Trophoblast cell (in vitro differentiated cells and primary cell): ENCODE measurements around the gene CYP4F22.
"Not testable (repeated sequence)": the region's sequence is repeated elsewhere in the genome, so short reads cannot be mapped to it uniquely, and the experiment has no call there.

Experiments used
- DNase-seq, 2 donors: peaks; one replicate each; pipeline ENCODE4 v3.0.0-alpha.2; 2016
- H2AFZ ChIP-seq: 2 replicates; pipeline ENCODE4 v1.6.1; 2013; ENCODE audit warnings: low read length, moderate library complexity, mild to moderate bottlenecking; ENCODE audit not compliant: insufficient read depth, poor library complexity
- H2AK5ac ChIP-seq: 2 replicates; pipeline ENCODE4 v1.6.1; 2013; ENCODE audit warnings: mild to moderate bottlenecking, low read length
- H2BK120ac ChIP-seq: 2 replicates; pipeline ENCODE4 v1.6.1; 2013; ENCODE audit warnings: low read length, mild to moderate bottlenecking, moderate library complexity; ENCODE audit not compliant: insufficient read depth, poor library complexity
- H2BK12ac ChIP-seq: 2 replicates; pipeline ENCODE4 v1.6.1; 2013; ENCODE audit warnings: mild to moderate bottlenecking, low read length, moderate library complexity
- H2BK5ac ChIP-seq: 2 replicates; pipeline ENCODE4 v1.6.1; 2013; ENCODE audit warnings: low read length, low read depth, moderate library complexity, mild to moderate bottlenecking; ENCODE audit not compliant: poor library complexity
- H3K14ac ChIP-seq: 2 replicates; pipeline ENCODE4 v1.6.1; 2013; ENCODE audit warnings: mild to moderate bottlenecking, low read length
- H3K18ac ChIP-seq: 2 replicates; pipeline ENCODE4 v1.6.1; 2013; ENCODE audit warnings: mild to moderate bottlenecking, low read length
- H3K23ac ChIP-seq: 2 replicates; pipeline ENCODE4 v1.6.1; 2013; ENCODE audit warnings: low read length
- H3K27ac ChIP-seq: 2 replicates; pipeline ENCODE4 v1.5.1; 2013; ENCODE audit warnings: low read depth, mild to moderate bottlenecking, inconsistent platforms, low read length, moderate library complexity
- H3K27me3 ChIP-seq: 2 replicates; pipeline ENCODE4 v1.6.1; 2013; ENCODE audit warnings: inconsistent platforms, mild to moderate bottlenecking, low read length, moderate library complexity; ENCODE audit not compliant: insufficient read depth
- H3K36me3 ChIP-seq, 2 experiments: 1 replicate in 1 of 2; 2 replicates in 1 of 2; pipeline ENCODE4 v1.6.1; 2013; ENCODE audit warnings: low read length in 2 of 2, mild to moderate bottlenecking in 2 of 2, moderate library complexity in 1 of 2; ENCODE audit not compliant: insufficient read depth in 2 of 2, control insufficient read depth in 1 of 2
- H3K4ac ChIP-seq: 2 replicates; pipeline ENCODE4 v1.6.1; 2013; ENCODE audit warnings: low read depth, mild to moderate bottlenecking, low read length, moderate library complexity
- H3K4me1 ChIP-seq, 2 experiments: 1 replicate in 1 of 2; 2 replicates in 1 of 2; pipeline ENCODE4 v1.6.1; 2013; ENCODE audit warnings: low read length in 2 of 2, mild to moderate bottlenecking in 2 of 2, moderate library complexity in 1 of 2; ENCODE audit not compliant: insufficient read depth in 2 of 2, control insufficient read depth in 1 of 2
- H3K4me2 ChIP-seq: 2 replicates; pipeline ENCODE4 v1.6.1; 2013; ENCODE audit warnings: inconsistent platforms, mild to moderate bottlenecking, low read length, moderate library complexity
- H3K4me3 ChIP-seq: 2 replicates; pipeline ENCODE4 v1.5.1; 2013; ENCODE audit warnings: mild to moderate bottlenecking, low read depth, low read length, inconsistent platforms
- H3K79me1 ChIP-seq: one replicate; pipeline ENCODE4 v1.6.1; 2013; ENCODE audit warnings: low read length
- H3K79me2 ChIP-seq: 2 replicates; pipeline ENCODE4 v1.6.1; 2013; ENCODE audit warnings: low read length, mild to moderate bottlenecking; ENCODE audit not compliant: control insufficient read depth, insufficient read depth, poor library complexity
- H3K9ac ChIP-seq: 2 replicates; pipeline ENCODE4 v1.6.1; 2013; ENCODE audit warnings: mild to moderate bottlenecking, low read length
- H3K9me3 ChIP-seq: 2 replicates; pipeline ENCODE4 v1.6.1; 2013; ENCODE audit warnings: low read depth, mild to moderate bottlenecking, control low read depth, inconsistent platforms, low read length; ENCODE audit not compliant: insufficient read depth
- H4K12ac ChIP-seq: 2 replicates; pipeline ENCODE4 v1.6.1; 2013; ENCODE audit warnings: low read depth, mild to moderate bottlenecking, low read length, moderate library complexity
- H4K8ac ChIP-seq: 2 replicates; pipeline ENCODE4 v1.6.1; 2013; ENCODE audit warnings: low read depth, mild to moderate bottlenecking, low read length, moderate library complexity
- H4K91ac ChIP-seq: one replicate; pipeline ENCODE4 v1.6.1; 2013; ENCODE audit warnings: low read depth, mild to moderate bottlenecking, low read length, moderate library complexity
- WGBS: extraction: QIAGEN DNeasy Blood & Tissue Kit; methylation state at CpG from one replicate; pipeline ENCODE4 v1.1.7; 2013; ENCODE audit warnings: missing lambda C conversion rate; ENCODE audit not compliant: insufficient read length, insufficient coverage; ENCODE audit errors: extremely low coverage; 5-methylcytosine and 5-hydroxymethylcytosine counted together

Gene CYP4F22

GRCh38 chr19:15507068-15508034 is 974 bp upstream of the CYP4F22 start:
- WGBS = no CpG with 5 or more reads among the region's 14 CpGs
- H3K79me2 ChIP-seq = no peaks in the 10 kb centered on the region
- no peak overlapping the region for H3K4me3 ChIP-seq
- no peak overlapping the region for H3K18ac ChIP-seq
- H2AK5ac ChIP-seq = no peak overlapping the region
- no peak overlapping the region for H3K9ac ChIP-seq
- no peaks in the 10 kb centered on the region for H3K79me1 ChIP-seq
- H3K36me3 ChIP-seq = no peaks in the 10 kb centered on the region
- H2BK5ac ChIP-seq = no peak overlapping the region
- H3K27ac ChIP-seq = no peak overlapping the region
- no peak overlapping the region for H4K8ac ChIP-seq
- peaks cover 9% of the 10 kb centered on the region for H3K27me3 ChIP-seq
- no peak overlapping the region for H2BK120ac ChIP-seq
- H3K23ac ChIP-seq = no peak overlapping the region
- no peaks in the 10 kb centered on the region for H3K4me1 ChIP-seq
- H2AFZ ChIP-seq = no peak overlapping the region
- DNase-seq = no peak
- no peak overlapping the region for H4K12ac ChIP-seq
- no peak overlapping the region for H3K14ac ChIP-seq
- H2BK12ac ChIP-seq = no peak overlapping the region
- H4K91ac ChIP-seq = no peak overlapping the region
- H3K4me2 ChIP-seq = no peak overlapping the region
- peaks cover 43% of the 10 kb centered on the region for H3K9me3 ChIP-seq
- no peak overlapping the region for H3K4ac ChIP-seq

- H3K27ac ChIP-seq = no peak overlapping the region
- H3K9me3 ChIP-seq = peaks cover 47% of the 10 kb centered on the region
- H3K4ac ChIP-seq = no peak overlapping the region
- no peak overlapping the region for H2AFZ ChIP-seq
- no peak overlapping the region for H3K9ac ChIP-seq
- H3K36me3 ChIP-seq = no peaks in the 10 kb centered on the region
- no peak overlapping the region for H2BK5ac ChIP-seq
- H3K4me3 ChIP-seq = no peak overlapping the region
- no peaks in the 10 kb centered on the region for H3K79me2 ChIP-seq
- H4K12ac ChIP-seq = no peak overlapping the region
- DNase-seq = no peak
- H3K14ac ChIP-seq = no peak overlapping the region
- no peak overlapping the region for H3K4me2 ChIP-seq
- no CpG with 5 or more reads among the region's 19 CpGs for WGBS
- no peak overlapping the region for H3K23ac ChIP-seq
- no peak overlapping the region for H2BK12ac ChIP-seq
- H4K91ac ChIP-seq = no peak overlapping the region
- H3K79me1 ChIP-seq = no peaks in the 10 kb centered on the region
- H3K18ac ChIP-seq = no peak overlapping the region
- no peaks in the 10 kb centered on the region for H3K4me1 ChIP-seq
- H4K8ac ChIP-seq = no peak overlapping the region
- H3K27me3 ChIP-seq = peaks cover 9% of the 10 kb centered on the region
- H2BK120ac ChIP-seq = no peak overlapping the region
- H2AK5ac ChIP-seq = no peak overlapping the region
Measured at GRCh38 chr19:15511671-15512424, 3.5 kb downstream of the CYP4F22 start.

GRCh38 chr19:15515227-15515625 is 6.9 kb downstream of the CYP4F22 start:
- not testable (repeated sequence) for H4K91ac ChIP-seq, H3K79me2 ChIP-seq, H2AK5ac ChIP-seq, H3K4ac ChIP-seq, H2BK120ac ChIP-seq, H2AFZ ChIP-seq, H3K4me2 ChIP-seq, H3K4me3 ChIP-seq, H3K4me1 ChIP-seq, H2BK5ac ChIP-seq, H3K23ac ChIP-seq, H3K18ac ChIP-seq, H4K8ac ChIP-seq, H3K36me3 ChIP-seq, H4K12ac ChIP-seq, H3K9ac ChIP-seq, H3K27ac ChIP-seq, DNase-seq, H3K79me1 ChIP-seq, H3K27me3 ChIP-seq, H3K14ac ChIP-seq, H2BK12ac ChIP-seq
- H3K9me3 ChIP-seq = peaks cover 42% of the 10 kb centered on the region
- no CpG with 5 or more reads among the region's 9 CpGs for WGBS

- DNase-seq = no peak
- Histone ChIP-seq H3K4me1 (no peaks in the 10 kb centered on the region), H4K12ac (no peak overlapping the region), H3K79me1 (no peaks in the 10 kb centered on the region), H2AFZ (no peak overlapping the region), H3K23ac (no peak overlapping the region), H3K79me2 (no peaks in the 10 kb centered on the region), H4K8ac (no peak overlapping the region), H3K36me3 (no peaks in the 10 kb centered on the region), H3K4me3 (no peak overlapping the region), H3K18ac (no peak overlapping the region), H3K27me3 (no peaks in the 10 kb centered on the region), H3K4me2 (no peak overlapping the region), H3K9ac (no peak overlapping the region), H3K14ac (no peak overlapping the region), H2BK5ac (no peak overlapping the region), H2BK12ac (no peak overlapping the region), H2BK120ac (no peak overlapping the region), H3K4ac (no peak overlapping the region), H4K91ac (no peak overlapping the region), H2AK5ac (no peak overlapping the region), H3K9me3 (peaks cover 42% of the 10 kb centered on the region), H3K27ac (no peak overlapping the region)
- WGBS = no CpG with 5 or more reads among the region's 3 CpGs
Measured at GRCh38 chr19:15516363-15516762, 8.0 kb downstream of the CYP4F22 start.
